Measurements from ENCODE around the gene DOCK2.

Gene DOCK2

GRCh38 chr5:169754737-169755136 is 117.7 kb downstream of the DOCK2 start:
- no peak overlapping the region for H3K27ac ChIP-seq (ENCODE audit: low read depth, low read length)
- TF ChIP-seq EZH2phosphoT487 (IDR thresholded peaks at IDR 0.05; ENCODE audit: borderline replicate concordance, low read length) (no peak), CTCF (IDR thresholded peaks at IDR 0.05; ENCODE audit: low read depth, low read length, poor library complexity, severe bottlenecking) (no peak)
- H3K4me3 ChIP-seq (ENCODE audit: low read length) = no peak overlapping the region
- H3F3A ChIP-seq (ENCODE audit: control insufficient read depth, insufficient read depth) = no peaks in the 10 kb centered on the region
- no peak overlapping the region for H3K4me2 ChIP-seq (ENCODE audit: low read length)
- peaks cover 66% of the 10 kb centered on the region for H3K36me3 ChIP-seq (ENCODE audit: control insufficient read depth, low read length)
- H3K9me3 ChIP-seq (ENCODE audit: control insufficient read depth, insufficient read depth, low read length) = no peaks in the 10 kb centered on the region
- no peaks in the 10 kb centered on the region for H3K27me3 ChIP-seq (ENCODE audit: control insufficient read depth, low read length)
- H3K9me2 ChIP-seq (replicated peaks; ENCODE audit: control insufficient read depth, low read length) = no peaks in the 10 kb centered on the region
- H3K79me2 ChIP-seq (ENCODE audit: control insufficient read depth, low read length) = no peaks in the 10 kb centered on the region
- H4K20me1 ChIP-seq (ENCODE audit: control insufficient read depth, insufficient read depth, low read depth, low read length) = peaks cover 9% of the 10 kb centered on the region; the same call in 1 of the 2 replicates
- H3K4me1 ChIP-seq (ENCODE audit: control insufficient read depth, low read length) = no peaks in the 10 kb centered on the region

GRCh38 chr5:169756071-169756765 is 119.1 kb downstream of the DOCK2 start:
- Histone ChIP-seq H3K79me2 (ENCODE audit: control insufficient read depth, low read length) (no peaks in the 10 kb centered on the region), H3K27ac (ENCODE audit: low read depth, low read length) (no peak overlapping the region), H3K36me3 (ENCODE audit: control insufficient read depth, low read length) (peaks cover 60% of the 10 kb centered on the region), H3K9me2 (replicated peaks; ENCODE audit: control insufficient read depth, low read length) (no peaks in the 10 kb centered on the region), H3K27me3 (ENCODE audit: control insufficient read depth, low read length) (no peaks in the 10 kb centered on the region), H3K9me3 (ENCODE audit: control insufficient read depth, insufficient read depth, low read length) (no peaks in the 10 kb centered on the region), H4K20me1 (ENCODE audit: control insufficient read depth, insufficient read depth, low read depth, low read length) (peaks cover 9% of the 10 kb centered on the region; the same call in 1 of the 2 replicates), H3K4me2 (ENCODE audit: low read length) (no peak overlapping the region), H3F3A (ENCODE audit: control insufficient read depth, insufficient read depth) (no peaks in the 10 kb centered on the region), H3K4me1 (ENCODE audit: control insufficient read depth, low read length) (no peaks in the 10 kb centered on the region), H3K4me3 (ENCODE audit: low read length) (no peak overlapping the region)
- TF ChIP-seq EZH2phosphoT487 (IDR thresholded peaks at IDR 0.05; ENCODE audit: borderline replicate concordance, low read length) (no peak), CTCF (IDR thresholded peaks at IDR 0.05; ENCODE audit: low read depth, low read length, poor library complexity, severe bottlenecking) (no peak)

GRCh38 chr5:169757016-169757415 is 119.9 kb downstream of the DOCK2 start:
- no peak overlapping the region for H3K4me3 ChIP-seq (ENCODE audit: low read length)
- H3K27me3 ChIP-seq (ENCODE audit: control insufficient read depth, low read length) = no peaks in the 10 kb centered on the region
- no peaks in the 10 kb centered on the region for H3K4me1 ChIP-seq (ENCODE audit: control insufficient read depth, low read length)
- no peaks in the 10 kb centered on the region for H3K9me2 ChIP-seq (replicated peaks; ENCODE audit: control insufficient read depth, low read length)
- no peaks in the 10 kb centered on the region for H3K9me3 ChIP-seq (ENCODE audit: control insufficient read depth, insufficient read depth, low read length)
- peaks cover 58% of the 10 kb centered on the region for H3K36me3 ChIP-seq (ENCODE audit: control insufficient read depth, low read length)
- no peak for TF ChIP-seq EZH2phosphoT487 (IDR thresholded peaks at IDR 0.05; ENCODE audit: borderline replicate concordance, low read length)
- no peak for TF ChIP-seq CTCF (IDR thresholded peaks at IDR 0.05; ENCODE audit: low read depth, low read length, poor library complexity, severe bottlenecking)
- H4K20me1 ChIP-seq (ENCODE audit: control insufficient read depth, insufficient read depth, low read depth, low read length) = peaks cover 7% of the 10 kb centered on the region; the same call in 1 of the 2 replicates
- no peaks in the 10 kb centered on the region for H3F3A ChIP-seq (ENCODE audit: control insufficient read depth, insufficient read depth)
- H3K79me2 ChIP-seq (ENCODE audit: control insufficient read depth, low read length) = no peaks in the 10 kb centered on the region
- H3K27ac ChIP-seq (ENCODE audit: low read depth, low read length) = no peak overlapping the region
- H3K4me2 ChIP-seq (ENCODE audit: low read length) = no peak overlapping the region

Data from DOHH2 (cell line).